Activated T-helper 1 cell treated with anti-CD3 and anti-CD28 coated beads, Interleukin-12 subunit alpha, Interleukin-12 subunit beta, Interleukin-2, Interleukin-4 antibody, amounts not matched to agents 30 ng/mL and 10 ng/mL and 1 ng/mL, durations not matched to agents 14 hours and 24 hours and 36 hours (primary cell): ENCODE results near the gene NPR3. TPM values are rescaled to one million over a fixed set of nuclear protein-coding genes. Genes with fewer than 3 reads are reported as not detected.

Source experiments
- DNase-seq: peaks from one replicate; pipeline ENCODE4 v3.0.0; 2021; ENCODE audit warnings: low spot score
- H3K27ac Mint-ChIP-seq: one replicate; pipeline ENCODE4 v1.8.0; 2021; ENCODE audit warnings: mild to moderate bottlenecking, mixed read lengths
- H3K27me3 Mint-ChIP-seq: one replicate; pipeline ENCODE4 v1.8.0; 2022; ENCODE audit warnings: mild to moderate bottlenecking, moderate library complexity, mixed read lengths; ENCODE audit not compliant: insufficient read depth
- H3K36me3 Mint-ChIP-seq: one replicate; pipeline ENCODE4 v1.8.0; 2021; ENCODE audit warnings: low read depth, mixed read lengths
- H3K4me1 Mint-ChIP-seq: one replicate; pipeline ENCODE4 v1.8.0; 2021; ENCODE audit warnings: low read depth, mixed read lengths
- H3K4me3 Mint-ChIP-seq: one replicate; pipeline ENCODE4 v1.8.0; 2021; ENCODE audit warnings: mild to moderate bottlenecking, moderate library complexity, mixed read lengths
- H3K9me3 Mint-ChIP-seq: one replicate; pipeline ENCODE4 v1.8.0; 2021; ENCODE audit warnings: mixed read lengths
- intact Hi-C: fragments of 100-400 bp; cut with micrococcal nuclease; formaldehyde crosslinking; loops from one replicate; pipeline ENCODE4 v1.15.1; 2024
- total RNA-seq: library from RNA; stranded (reverse); gene quantifications from 2 replicates; pipeline ENCODE4 v1.2.3, GENCODE V29; 2022

NPR3 gene
- total RNA-seq, 1 donor from 2014 or later = not detected

- intact Hi-C loops = no loop called here
- no peaks in the 10 kb centered on the region for H3K36me3 Mint-ChIP-seq
- no peak for DNase-seq
- H3K27ac Mint-ChIP-seq = no peak overlapping the region
- H3K4me1 Mint-ChIP-seq = no peaks in the 10 kb centered on the region
- H3K9me3 Mint-ChIP-seq = peaks cover 7% of the 10 kb centered on the region
- no peaks in the 10 kb centered on the region for H3K27me3 Mint-ChIP-seq
- H3K4me3 Mint-ChIP-seq = no peak overlapping the region
Measured at GRCh38 chr5:32752411-32752810, 41.3 kb downstream of the NPR3 start.

- DNase-seq = no peak
- no peak overlapping the region for H3K27ac Mint-ChIP-seq
- intact Hi-C loops = no loop called here
- H3K4me3 Mint-ChIP-seq = no peak overlapping the region
- H3K36me3 Mint-ChIP-seq = no peaks in the 10 kb centered on the region
- no peaks in the 10 kb centered on the region for H3K27me3 Mint-ChIP-seq
- H3K9me3 Mint-ChIP-seq = peaks cover 7% of the 10 kb centered on the region
- no peaks in the 10 kb centered on the region for H3K4me1 Mint-ChIP-seq
Measured at GRCh38 chr5:32753051-32753450, 41.9 kb downstream of the NPR3 start.

- peaks cover 7% of the 10 kb centered on the region for H3K9me3 Mint-ChIP-seq
- no peak for DNase-seq
- H3K27me3 Mint-ChIP-seq = no peaks in the 10 kb centered on the region
- H3K27ac Mint-ChIP-seq = no peak overlapping the region
- no peaks in the 10 kb centered on the region for H3K36me3 Mint-ChIP-seq
- H3K4me1 Mint-ChIP-seq = no peaks in the 10 kb centered on the region
- intact Hi-C loops = no loop called here
- no peak overlapping the region for H3K4me3 Mint-ChIP-seq
Measured at GRCh38 chr5:32753765-32754164, 42.6 kb downstream of the NPR3 start.

GRCh38 chr5:32754284-32754683, 43.2 kb downstream of the NPR3 start:
- H3K36me3 Mint-ChIP-seq = no peaks in the 10 kb centered on the region
- no peaks in the 10 kb centered on the region for H3K27me3 Mint-ChIP-seq
- no peaks in the 10 kb centered on the region for H3K4me1 Mint-ChIP-seq
- DNase-seq = no peak
- intact Hi-C loops = no loop called here
- H3K27ac Mint-ChIP-seq = no peak overlapping the region
- H3K4me3 Mint-ChIP-seq = no peak overlapping the region
- peaks cover 7% of the 10 kb centered on the region for H3K9me3 Mint-ChIP-seq

GRCh38 chr5:32760091-32760509, 49.0 kb downstream of the NPR3 start:
- intact Hi-C loops = no loop called here
- Mint-ChIP-seq H3K4me1 (no peaks in the 10 kb centered on the region), H3K27me3 (peaks cover 2% of the 10 kb centered on the region), H3K27ac (no peak overlapping the region), H3K4me3 (no peak overlapping the region), H3K36me3 (no peaks in the 10 kb centered on the region), H3K9me3 (peaks cover 6% of the 10 kb centered on the region)
- DNase-seq = no peak

GRCh38 chr5:32765266-32765665, 54.1 kb downstream of the NPR3 start:
- H3K27me3 Mint-ChIP-seq = peaks cover 2% of the 10 kb centered on the region
- DNase-seq = no peak

GRCh38 chr5:32767948-32768467, 56.9 kb downstream of the NPR3 start:
- Mint-ChIP-seq H3K9me3 (no peaks in the 10 kb centered on the region), H3K27ac (no peak overlapping the region), H3K4me1 (no peaks in the 10 kb centered on the region), H3K4me3 (no peak overlapping the region), H3K36me3 (no peaks in the 10 kb centered on the region), H3K27me3 (no peaks in the 10 kb centered on the region)
- no peak for DNase-seq
- intact Hi-C loops = no loop called here

More at GRCh38 chr5:32765266-32765665, 54.1 kb downstream of the NPR3 start:
- Mint-ChIP-seq H3K36me3 (no peaks in the 10 kb centered on the region), H3K9me3 (no peaks in the 10 kb centered on the region), H3K4me1 (no peaks in the 10 kb centered on the region), H3K27ac (no peak overlapping the region), H3K4me3 (no peak overlapping the region)
- intact Hi-C loops = no loop called here

- no peak overlapping the region for H3K4me3 Mint-ChIP-seq
- H3K4me1 Mint-ChIP-seq = no peaks in the 10 kb centered on the region
- H3K36me3 Mint-ChIP-seq = no peaks in the 10 kb centered on the region
- intact Hi-C loops = no loop called here
- no peaks in the 10 kb centered on the region for H3K9me3 Mint-ChIP-seq
- H3K27ac Mint-ChIP-seq = no peak overlapping the region
- no peak for DNase-seq
- H3K27me3 Mint-ChIP-seq = no peaks in the 10 kb centered on the region
Measured at GRCh38 chr5:32769711-32770110, 58.6 kb downstream of the NPR3 start.

- Mint-ChIP-seq H3K4me3 (no peak overlapping the region), H3K27ac (no peak overlapping the region), H3K9me3 (no peaks in the 10 kb centered on the region), H3K4me1 (no peaks in the 10 kb centered on the region), H3K27me3 (no peaks in the 10 kb centered on the region), H3K36me3 (no peaks in the 10 kb centered on the region)
- no peak for DNase-seq
- intact Hi-C loops = no loop called here
Measured at GRCh38 chr5:32770444-32770843, 59.3 kb downstream of the NPR3 start.

- Mint-ChIP-seq H3K36me3 (no peaks in the 10 kb centered on the region), H3K27me3 (no peaks in the 10 kb centered on the region), H3K4me3 (no peak overlapping the region), H3K4me1 (no peaks in the 10 kb centered on the region), H3K27ac (no peak overlapping the region), H3K9me3 (no peaks in the 10 kb centered on the region)
- intact Hi-C loops = no loop called here
- no peak for DNase-seq
Measured at GRCh38 chr5:32771037-32771436, 59.9 kb downstream of the NPR3 start.

GRCh38 chr5:32773944-32774343, 62.8 kb downstream of the NPR3 start:
- no peaks in the 10 kb centered on the region for H3K4me1 Mint-ChIP-seq
- H3K27me3 Mint-ChIP-seq = no peaks in the 10 kb centered on the region
- H3K36me3 Mint-ChIP-seq = no peaks in the 10 kb centered on the region
- H3K27ac Mint-ChIP-seq = no peak overlapping the region
- no peak for DNase-seq
- peaks cover 4% of the 10 kb centered on the region for H3K9me3 Mint-ChIP-seq
- no peak overlapping the region for H3K4me3 Mint-ChIP-seq
- intact Hi-C loops = no loop called here

- Mint-ChIP-seq H3K36me3 (no peaks in the 10 kb centered on the region), H3K4me3 (no peak overlapping the region), H3K9me3 (peaks cover 4% of the 10 kb centered on the region), H3K27me3 (no peaks in the 10 kb centered on the region), H3K4me1 (no peaks in the 10 kb centered on the region), H3K27ac (no peak overlapping the region)
- no peak for DNase-seq
- intact Hi-C loops = no loop called here
Measured at GRCh38 chr5:32776200-32776599, 65.1 kb downstream of the NPR3 start.

GRCh38 chr5:32777222-32777621, 66.1 kb downstream of the NPR3 start:
- no peaks in the 10 kb centered on the region for H3K4me1 Mint-ChIP-seq
- no peaks in the 10 kb centered on the region for H3K27me3 Mint-ChIP-seq
- H3K9me3 Mint-ChIP-seq = peaks cover 4% of the 10 kb centered on the region
- no peak overlapping the region for H3K27ac Mint-ChIP-seq
- no peak for DNase-seq
- H3K4me3 Mint-ChIP-seq = no peak overlapping the region
- intact Hi-C loops = no loop called here
- H3K36me3 Mint-ChIP-seq = no peaks in the 10 kb centered on the region

GRCh38 chr5:32777733-32778132, 66.6 kb downstream of the NPR3 start:
- Mint-ChIP-seq H3K27ac (no peak overlapping the region), H3K27me3 (no peaks in the 10 kb centered on the region), H3K4me1 (no peaks in the 10 kb centered on the region), H3K36me3 (no peaks in the 10 kb centered on the region), H3K9me3 (peaks cover 4% of the 10 kb centered on the region), H3K4me3 (no peak overlapping the region)
- intact Hi-C loops = no loop called here
- DNase-seq = no peak
